ENCODE measurements around the gene PTPRT. TPM values are rescaled to one million over a fixed set of nuclear protein-coding genes. Genes with fewer than 3 reads are reported as not detected.

PTPRT gene
- total and polyA plus RNA-seq, 12 donors: 0.04 to 0.53 (median 0.22) TPM; not detected in 1

GRCh38 chr20:43210901-43211300 is 21.2 kb upstream of the PTPRT start:
- intact Hi-C loops (cut with DNase I): no loop called here
- Histone ChIP-seq H3K4me1 (no peaks in the 10 kb centered on the region), H3K4me3 (no peak overlapping the region), H3K27ac (no peak overlapping the region), H3K27me3 (peaks cover 0 to 13% (median 1%) of the 10 kb centered on the region in 7 donors), H3K36me3 (no peaks in the 10 kb centered on the region), H3K9me3 (peaks cover 0 to 2% (median 0%) of the 10 kb centered on the region in 11 donors)
- 51 to 63% methylated on average over 3 of the region's 3 CpGs for WGBS, 2 donors
- TF ChIP-seq CTCF (IDR thresholded peaks at IDR 0.05): no peak
- DNase-seq (no peak), ATAC-seq (no peak)

- no peak overlapping the region for H3K4me3 ChIP-seq
- no peaks in the 10 kb centered on the region for H3K4me1 ChIP-seq
- H3K36me3 ChIP-seq: no peaks in the 10 kb centered on the region
- no peak overlapping the region for H3K27ac ChIP-seq
- H3K27me3 ChIP-seq: peaks cover 0 to 5% (median 0%) of the 10 kb centered on the region in 7 donors
- ATAC-seq (no peak), DNase-seq (no peak)
- TF ChIP-seq CTCF (IDR thresholded peaks at IDR 0.05): no peak
- intact Hi-C loops (cut with DNase I): no loop called here
- 72 to 78% methylated on average over 2 of the region's 2 CpGs for WGBS, 2 donors
- H3K9me3 ChIP-seq: peaks cover 0 to 9% (median 0%) of the 10 kb centered on the region in 11 donors
These were observed 20.1 kb upstream of the PTPRT start for GRCh38 chr20:43209831-43210230.

- Histone ChIP-seq H3K4me1 (no peaks in the 10 kb centered on the region), H3K27ac (no peak overlapping the region), H3K4me3 (no peak overlapping the region), H3K9me3 (peaks cover 0 to 9% (median 0%) of the 10 kb centered on the region in 11 donors), H3K36me3 (no peaks in the 10 kb centered on the region), H3K27me3 (peaks cover 0 to 7% (median 0%) of the 10 kb centered on the region in 7 donors)
- 85% methylated on average over 4 of the region's 4 CpGs for WGBS, 2 donors
- intact Hi-C loops (cut with DNase I): no loop called here
- no peak for ATAC-seq
- no peak for DNase-seq
- TF ChIP-seq CTCF (IDR thresholded peaks at IDR 0.05): no peak
These were observed 16.0 kb upstream of the PTPRT start for GRCh38 chr20:43205699-43206098.

- WGBS, 2 donors: 88 to 91% methylated on average over 6 of the region's 6 CpGs
- Histone ChIP-seq H3K9me3 (peaks cover 0 to 9% (median 0%) of the 10 kb centered on the region in 11 donors), H3K27me3 (peaks cover 0 to 7% (median 5%) of the 10 kb centered on the region in 7 donors), H3K4me3 (no peak overlapping the region), H3K4me1 (no peaks in the 10 kb centered on the region), H3K27ac (no peak overlapping the region), H3K36me3 (no peaks in the 10 kb centered on the region)
- ATAC-seq: no peak
- intact Hi-C loops (cut with DNase I): no loop called here
- TF ChIP-seq CTCF (IDR thresholded peaks at IDR 0.05): no peak
- DNase-seq: no peak
These were observed 12.4 kb upstream of the PTPRT start for GRCh38 chr20:43202100-43202499.

All from heart right ventricle (tissue), 16 donors.